ENCODE data around the gene BIN1. TPM values are rescaled to one million over a fixed set of nuclear protein-coding genes. Genes with fewer than 3 reads are reported as not detected.
A peak's percentile ranks its signal among the peaks of the same experiment; 100 is the strongest.

BIN1 gene
- polyA plus RNA-seq, 1 of the 3 experiments (the other 2 are of a cell fraction): 40.3 TPM

DNA sequence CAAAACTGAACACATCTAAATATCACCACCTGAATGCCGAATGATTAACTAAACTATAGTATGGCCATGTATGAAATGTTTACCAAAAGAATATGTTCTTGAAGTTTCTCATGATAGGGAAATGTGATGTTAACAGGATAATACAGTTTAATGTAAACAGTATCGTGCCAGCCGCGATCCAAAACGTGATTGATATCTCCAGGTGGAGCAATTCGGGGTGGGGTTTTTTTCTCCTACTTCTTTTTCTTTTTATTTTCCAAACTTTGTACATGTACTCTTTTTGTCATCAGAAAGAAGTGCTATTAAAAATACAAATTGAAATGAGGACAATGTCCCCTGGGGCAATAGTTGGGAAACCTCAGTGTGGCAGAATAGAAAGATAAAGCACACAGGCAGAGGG is 4.0 kb upstream of the BIN1 start:
- 64% methylated on average over 6 of the region's 6 CpGs for WGBS (ENCODE audit: low lambda C conversion rate)

DNA sequence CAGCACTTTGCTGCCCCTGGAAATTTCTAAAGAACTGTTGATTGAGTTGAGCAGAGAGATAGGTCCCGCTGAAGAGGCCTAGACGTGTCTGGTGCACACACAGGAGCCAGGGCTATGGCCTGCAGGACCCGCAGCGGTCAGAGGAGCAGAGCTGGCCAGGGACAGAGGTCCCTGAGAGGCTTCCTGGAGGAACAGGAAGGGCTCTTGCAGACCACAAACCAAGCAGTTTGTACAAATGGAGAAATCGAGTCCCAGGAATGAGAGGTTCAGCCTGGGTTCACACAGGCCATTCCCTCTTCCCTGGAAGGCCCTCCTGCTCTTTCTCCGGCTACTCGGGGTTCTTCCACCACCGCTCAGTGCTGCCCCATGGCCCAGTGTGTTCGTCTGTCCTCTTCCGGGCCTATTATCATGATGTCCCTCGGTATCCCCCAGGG is 1.2 kb upstream of the BIN1 start:
- H3K9me2 ChIP-seq: no peaks in the 10 kb centered on the region
- ChIA-PET CTCF (interaction anchor here (1.3 to 2.4 kb wide), 3 partner anchors 23 to 216 kb away, joined by 3 to 10 read pairs (median 4); no protein-coding TSS in a partner anchor), POLR2A (no interaction called here)
- H3K4me3 ChIP-seq (ENCODE audit: low read depth in 2 of 2, low read length in 1 of 2): peak overlapping the region in 1 of 2 experiments; percentile 87; a peak in 2 of 4 replicates
- H3K4me2 ChIP-seq: peak overlapping the region; percentile 98
- peak overlapping the region; percentile 60 to 90; a peak in 3 of 4 replicates for H3K27ac ChIP-seq (ENCODE audit: low read depth in 2 of 2, low read length in 1 of 2)
- H3K4me1 ChIP-seq (ENCODE audit: control insufficient read depth in 1 of 2, insufficient read depth in 2 of 2, low read depth in 1 of 2, low read length in 1 of 2): peaks cover 17 to 45% of the 10 kb centered on the region in 2 experiments
- peaks cover 16% of the 10 kb centered on the region for H3F3A ChIP-seq (replicated peaks; ENCODE audit: insufficient read depth)
- no peaks in the 10 kb centered on the region for H4K20me1 ChIP-seq (ENCODE audit: insufficient read depth)
- H3K9ac ChIP-seq: no peak overlapping the region
- H3K27me3 ChIP-seq (ENCODE audit: insufficient read depth): peaks cover 5% of the 10 kb centered on the region; the same call in 1 of the 2 replicates
- H3K79me2 ChIP-seq (ENCODE audit: insufficient read depth): peaks cover 35% of the 10 kb centered on the region
- WGBS (ENCODE audit: low lambda C conversion rate): 98% methylated on average over 11 of the region's 11 CpGs
- DNase-seq: peak; percentile 15
- no peaks in the 10 kb centered on the region for H3K36me3 ChIP-seq (replicated peaks in 1 of 2; ENCODE audit: control insufficient read depth in 1 of 2, insufficient read depth in 2 of 2, low read length in 1 of 2)
- TF ChIP-seq, protein P1, sequence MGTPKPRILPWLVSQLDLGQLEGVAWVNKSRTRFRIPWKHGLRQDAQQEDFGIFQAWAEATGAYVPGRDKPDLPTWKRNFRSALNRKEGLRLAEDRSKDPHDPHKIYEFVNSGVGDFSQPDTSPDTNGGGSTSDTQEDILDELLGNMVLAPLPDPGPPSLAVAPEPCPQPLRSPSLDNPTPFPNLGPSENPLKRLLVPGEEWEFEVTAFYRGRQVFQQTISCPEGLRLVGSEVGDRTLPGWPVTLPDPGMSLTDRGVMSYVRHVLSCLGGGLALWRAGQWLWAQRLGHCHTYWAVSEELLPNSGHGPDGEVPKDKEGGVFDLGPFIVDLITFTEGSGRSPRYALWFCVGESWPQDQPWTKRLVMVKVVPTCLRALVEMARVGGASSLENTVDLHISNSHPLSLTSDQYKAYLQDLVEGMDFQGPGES (IDR thresholded peaks at IDR 0.05; ENCODE audit: low read depth, low read length): no peak
- TF ChIP-seq FOXM1 (IDR thresholded peaks at IDR 0.05; ENCODE audit: low read depth): no peak
- TF ChIP-seq, protein P2, sequence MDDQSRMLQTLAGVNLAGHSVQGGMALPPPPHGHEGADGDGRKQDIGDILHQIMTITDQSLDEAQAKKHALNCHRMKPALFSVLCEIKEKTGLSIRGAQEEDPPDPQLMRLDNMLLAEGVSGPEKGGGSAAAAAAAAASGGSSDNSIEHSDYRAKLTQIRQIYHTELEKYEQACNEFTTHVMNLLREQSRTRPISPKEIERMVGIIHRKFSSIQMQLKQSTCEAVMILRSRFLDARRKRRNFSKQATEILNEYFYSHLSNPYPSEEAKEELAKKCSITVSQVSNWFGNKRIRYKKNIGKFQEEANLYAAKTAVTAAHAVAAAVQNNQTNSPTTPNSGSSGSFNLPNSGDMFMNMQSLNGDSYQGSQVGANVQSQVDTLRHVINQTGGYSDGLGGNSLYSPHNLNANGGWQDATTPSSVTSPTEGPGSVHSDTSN (IDR thresholded peaks at IDR 0.05): no peak
- no peak for TF ChIP-seq MXI1 (IDR thresholded peaks at IDR 0.05; ENCODE audit: low read depth, low read length)
- no peak for TF ChIP-seq RXRA (IDR thresholded peaks at IDR 0.05; ENCODE audit: borderline replicate concordance, low read depth)
- TF ChIP-seq MEF2A (IDR thresholded peaks at IDR 0.05; ENCODE audit: borderline replicate concordance, low read depth): no peak
- TF ChIP-seq RCOR1 (IDR thresholded peaks at IDR 0.05; ENCODE audit: low read length): no peak
- TF ChIP-seq, protein P3, sequence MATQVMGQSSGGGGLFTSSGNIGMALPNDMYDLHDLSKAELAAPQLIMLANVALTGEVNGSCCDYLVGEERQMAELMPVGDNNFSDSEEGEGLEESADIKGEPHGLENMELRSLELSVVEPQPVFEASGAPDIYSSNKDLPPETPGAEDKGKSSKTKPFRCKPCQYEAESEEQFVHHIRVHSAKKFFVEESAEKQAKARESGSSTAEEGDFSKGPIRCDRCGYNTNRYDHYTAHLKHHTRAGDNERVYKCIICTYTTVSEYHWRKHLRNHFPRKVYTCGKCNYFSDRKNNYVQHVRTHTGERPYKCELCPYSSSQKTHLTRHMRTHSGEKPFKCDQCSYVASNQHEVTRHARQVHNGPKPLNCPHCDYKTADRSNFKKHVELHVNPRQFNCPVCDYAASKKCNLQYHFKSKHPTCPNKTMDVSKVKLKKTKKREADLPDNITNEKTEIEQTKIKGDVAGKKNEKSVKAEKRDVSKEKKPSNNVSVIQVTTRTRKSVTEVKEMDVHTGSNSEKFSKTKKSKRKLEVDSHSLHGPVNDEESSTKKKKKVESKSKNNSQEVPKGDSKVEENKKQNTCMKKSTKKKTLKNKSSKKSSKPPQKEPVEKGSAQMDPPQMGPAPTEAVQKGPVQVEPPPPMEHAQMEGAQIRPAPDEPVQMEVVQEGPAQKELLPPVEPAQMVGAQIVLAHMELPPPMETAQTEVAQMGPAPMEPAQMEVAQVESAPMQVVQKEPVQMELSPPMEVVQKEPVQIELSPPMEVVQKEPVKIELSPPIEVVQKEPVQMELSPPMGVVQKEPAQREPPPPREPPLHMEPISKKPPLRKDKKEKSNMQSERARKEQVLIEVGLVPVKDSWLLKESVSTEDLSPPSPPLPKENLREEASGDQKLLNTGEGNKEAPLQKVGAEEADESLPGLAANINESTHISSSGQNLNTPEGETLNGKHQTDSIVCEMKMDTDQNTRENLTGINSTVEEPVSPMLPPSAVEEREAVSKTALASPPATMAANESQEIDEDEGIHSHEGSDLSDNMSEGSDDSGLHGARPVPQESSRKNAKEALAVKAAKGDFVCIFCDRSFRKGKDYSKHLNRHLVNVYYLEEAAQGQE (IDR thresholded peaks at IDR 0.05; ENCODE audit: low read depth, low read length): no peak
- no peak for TF ChIP-seq FOXJ3 (CRISPR knock-in tag; IDR thresholded peaks at IDR 0.05)
- no peak for TF ChIP-seq CHD2 (IDR thresholded peaks at IDR 0.05; ENCODE audit: low read length, partially characterized antibody)
- TF ChIP-seq, protein P4, sequence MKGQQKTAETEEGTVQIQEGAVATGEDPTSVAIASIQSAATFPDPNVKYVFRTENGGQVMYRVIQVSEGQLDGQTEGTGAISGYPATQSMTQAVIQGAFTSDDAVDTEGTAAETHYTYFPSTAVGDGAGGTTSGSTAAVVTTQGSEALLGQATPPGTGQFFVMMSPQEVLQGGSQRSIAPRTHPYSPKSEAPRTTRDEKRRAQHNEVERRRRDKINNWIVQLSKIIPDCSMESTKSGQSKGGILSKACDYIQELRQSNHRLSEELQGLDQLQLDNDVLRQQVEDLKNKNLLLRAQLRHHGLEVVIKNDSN (IDR thresholded peaks at IDR 0.05; ENCODE audit: borderline replicate concordance, low read depth): no peak
- TF ChIP-seq YY1 (IDR thresholded peaks at IDR 0.05; ENCODE audit: low read depth): no peak
- TF ChIP-seq JUND (IDR thresholded peaks at IDR 0.05): no peak
- TF ChIP-seq RAD21 (IDR thresholded peaks at IDR 0.05; ENCODE audit: low read length): no peak
- TF ChIP-seq, protein P5, sequence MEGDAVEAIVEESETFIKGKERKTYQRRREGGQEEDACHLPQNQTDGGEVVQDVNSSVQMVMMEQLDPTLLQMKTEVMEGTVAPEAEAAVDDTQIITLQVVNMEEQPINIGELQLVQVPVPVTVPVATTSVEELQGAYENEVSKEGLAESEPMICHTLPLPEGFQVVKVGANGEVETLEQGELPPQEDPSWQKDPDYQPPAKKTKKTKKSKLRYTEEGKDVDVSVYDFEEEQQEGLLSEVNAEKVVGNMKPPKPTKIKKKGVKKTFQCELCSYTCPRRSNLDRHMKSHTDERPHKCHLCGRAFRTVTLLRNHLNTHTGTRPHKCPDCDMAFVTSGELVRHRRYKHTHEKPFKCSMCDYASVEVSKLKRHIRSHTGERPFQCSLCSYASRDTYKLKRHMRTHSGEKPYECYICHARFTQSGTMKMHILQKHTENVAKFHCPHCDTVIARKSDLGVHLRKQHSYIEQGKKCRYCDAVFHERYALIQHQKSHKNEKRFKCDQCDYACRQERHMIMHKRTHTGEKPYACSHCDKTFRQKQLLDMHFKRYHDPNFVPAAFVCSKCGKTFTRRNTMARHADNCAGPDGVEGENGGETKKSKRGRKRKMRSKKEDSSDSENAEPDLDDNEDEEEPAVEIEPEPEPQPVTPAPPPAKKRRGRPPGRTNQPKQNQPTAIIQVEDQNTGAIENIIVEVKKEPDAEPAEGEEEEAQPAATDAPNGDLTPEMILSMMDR (IDR thresholded peaks at IDR 0.05): no peak
- no peak for TF ChIP-seq POLR2AphosphoS5 (IDR thresholded peaks at IDR 0.05; ENCODE audit: low read depth, low read length)
- TF ChIP-seq TEAD4 (IDR thresholded peaks at IDR 0.05; ENCODE audit: borderline replicate concordance, insufficient read depth): no peak
- TF ChIP-seq ELF1 (IDR thresholded peaks at IDR 0.05): no peak
- TF ChIP-seq EZH2phosphoT487 (IDR thresholded peaks at IDR 0.05; ENCODE audit: borderline replicate concordance, low read depth): no peak
- H3K9me3 ChIP-seq: no peaks in the 10 kb centered on the region
- peak overlapping the region; percentile 93 for H2AFZ ChIP-seq (ENCODE audit: low read depth)

More for the DNA sequence above, 4.0 kb upstream of the BIN1 start:
- Histone ChIP-seq H3K4me3 (ENCODE audit: low read depth in 2 of 2, low read length in 1 of 2) (no peak overlapping the region), H4K20me1 (ENCODE audit: insufficient read depth) (no peaks in the 10 kb centered on the region), H3K36me3 (replicated peaks in 1 of 2; ENCODE audit: control insufficient read depth in 1 of 2, insufficient read depth in 2 of 2, low read length in 1 of 2) (no peaks in the 10 kb centered on the region), H3K9ac (no peak overlapping the region), H3K9me3 (no peaks in the 10 kb centered on the region), H2AFZ (ENCODE audit: low read depth) (no peak overlapping the region), H3K9me2 (no peaks in the 10 kb centered on the region), H3F3A (replicated peaks; ENCODE audit: insufficient read depth) (peaks cover 16% of the 10 kb centered on the region), H3K79me2 (ENCODE audit: insufficient read depth) (peaks cover 7% of the 10 kb centered on the region; the same call in 1 of the 2 replicates), H3K27ac (ENCODE audit: low read depth in 2 of 2, low read length in 1 of 2) (peak overlapping the region in 1 of 2 experiments; percentile 14; a peak in 1 of 4 replicates), H3K27me3 (ENCODE audit: insufficient read depth) (peaks cover 11% of the 10 kb centered on the region; the same call in 1 of the 2 replicates), H3K4me1 (ENCODE audit: control insufficient read depth in 1 of 2, insufficient read depth in 2 of 2, low read depth in 1 of 2, low read length in 1 of 2) (peaks cover 12 to 26% of the 10 kb centered on the region in 2 experiments; a peak in 3 of 4 replicates), H3K4me2 (no peak overlapping the region)
- CTCF ChIA-PET: interaction anchor here (0.6 kb wide), 1 partner anchor 871 kb away, joined by 3 read pairs; no protein-coding TSS in a partner anchor
- TF ChIP-seq GATA2 (CRISPR knock-in tag; IDR thresholded peaks at IDR 0.05) (0 out of 2 replicates have a peak, but pooled peaks have one; percentile 9), YY1 (IDR thresholded peaks at IDR 0.05; ENCODE audit: low read depth) (no peak)
- POLR2A ChIA-PET: no interaction called here
- peak; percentile 33 for DNase-seq
